ENCODE data around the gene RUNX2.

DNA sequence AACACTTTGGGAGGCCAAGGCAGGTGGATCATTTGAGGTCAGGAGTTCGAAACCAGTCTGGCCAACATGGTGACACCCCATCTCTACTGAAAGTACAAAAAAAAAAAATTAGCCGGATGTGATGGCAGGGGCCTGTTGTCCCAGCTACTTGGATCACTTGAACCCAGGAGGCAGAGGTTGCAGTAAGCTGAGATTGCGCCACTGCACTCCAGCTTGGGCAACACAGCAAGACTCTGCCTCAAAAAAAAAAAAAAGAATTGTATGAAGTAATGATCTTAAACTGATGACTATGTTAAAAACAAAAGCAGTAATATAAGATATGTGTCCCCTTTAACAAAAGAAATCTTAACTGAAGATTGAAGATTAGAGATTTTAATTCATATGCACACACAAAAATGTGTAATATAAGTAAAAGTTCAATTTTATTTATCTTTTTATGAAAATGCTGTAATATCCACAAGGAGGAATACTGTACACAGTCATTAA is 29.0 kb upstream of the RUNX2 start:
- TF ChIP-seq, protein P1, sequence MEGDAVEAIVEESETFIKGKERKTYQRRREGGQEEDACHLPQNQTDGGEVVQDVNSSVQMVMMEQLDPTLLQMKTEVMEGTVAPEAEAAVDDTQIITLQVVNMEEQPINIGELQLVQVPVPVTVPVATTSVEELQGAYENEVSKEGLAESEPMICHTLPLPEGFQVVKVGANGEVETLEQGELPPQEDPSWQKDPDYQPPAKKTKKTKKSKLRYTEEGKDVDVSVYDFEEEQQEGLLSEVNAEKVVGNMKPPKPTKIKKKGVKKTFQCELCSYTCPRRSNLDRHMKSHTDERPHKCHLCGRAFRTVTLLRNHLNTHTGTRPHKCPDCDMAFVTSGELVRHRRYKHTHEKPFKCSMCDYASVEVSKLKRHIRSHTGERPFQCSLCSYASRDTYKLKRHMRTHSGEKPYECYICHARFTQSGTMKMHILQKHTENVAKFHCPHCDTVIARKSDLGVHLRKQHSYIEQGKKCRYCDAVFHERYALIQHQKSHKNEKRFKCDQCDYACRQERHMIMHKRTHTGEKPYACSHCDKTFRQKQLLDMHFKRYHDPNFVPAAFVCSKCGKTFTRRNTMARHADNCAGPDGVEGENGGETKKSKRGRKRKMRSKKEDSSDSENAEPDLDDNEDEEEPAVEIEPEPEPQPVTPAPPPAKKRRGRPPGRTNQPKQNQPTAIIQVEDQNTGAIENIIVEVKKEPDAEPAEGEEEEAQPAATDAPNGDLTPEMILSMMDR (conservative IDR thresholded peaks at IDR 0.05; ENCODE audit: low read depth in 2 of 2): no peak
- TF ChIP-seq EZH2 (IDR thresholded peaks at IDR 0.05; ENCODE audit: low read depth, unreplicated experiment): no peak
- TF ChIP-seq, protein P2, sequence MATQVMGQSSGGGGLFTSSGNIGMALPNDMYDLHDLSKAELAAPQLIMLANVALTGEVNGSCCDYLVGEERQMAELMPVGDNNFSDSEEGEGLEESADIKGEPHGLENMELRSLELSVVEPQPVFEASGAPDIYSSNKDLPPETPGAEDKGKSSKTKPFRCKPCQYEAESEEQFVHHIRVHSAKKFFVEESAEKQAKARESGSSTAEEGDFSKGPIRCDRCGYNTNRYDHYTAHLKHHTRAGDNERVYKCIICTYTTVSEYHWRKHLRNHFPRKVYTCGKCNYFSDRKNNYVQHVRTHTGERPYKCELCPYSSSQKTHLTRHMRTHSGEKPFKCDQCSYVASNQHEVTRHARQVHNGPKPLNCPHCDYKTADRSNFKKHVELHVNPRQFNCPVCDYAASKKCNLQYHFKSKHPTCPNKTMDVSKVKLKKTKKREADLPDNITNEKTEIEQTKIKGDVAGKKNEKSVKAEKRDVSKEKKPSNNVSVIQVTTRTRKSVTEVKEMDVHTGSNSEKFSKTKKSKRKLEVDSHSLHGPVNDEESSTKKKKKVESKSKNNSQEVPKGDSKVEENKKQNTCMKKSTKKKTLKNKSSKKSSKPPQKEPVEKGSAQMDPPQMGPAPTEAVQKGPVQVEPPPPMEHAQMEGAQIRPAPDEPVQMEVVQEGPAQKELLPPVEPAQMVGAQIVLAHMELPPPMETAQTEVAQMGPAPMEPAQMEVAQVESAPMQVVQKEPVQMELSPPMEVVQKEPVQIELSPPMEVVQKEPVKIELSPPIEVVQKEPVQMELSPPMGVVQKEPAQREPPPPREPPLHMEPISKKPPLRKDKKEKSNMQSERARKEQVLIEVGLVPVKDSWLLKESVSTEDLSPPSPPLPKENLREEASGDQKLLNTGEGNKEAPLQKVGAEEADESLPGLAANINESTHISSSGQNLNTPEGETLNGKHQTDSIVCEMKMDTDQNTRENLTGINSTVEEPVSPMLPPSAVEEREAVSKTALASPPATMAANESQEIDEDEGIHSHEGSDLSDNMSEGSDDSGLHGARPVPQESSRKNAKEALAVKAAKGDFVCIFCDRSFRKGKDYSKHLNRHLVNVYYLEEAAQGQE (IDR thresholded peaks at IDR 0.05; ENCODE audit: unreplicated experiment): no peak
- no peak for TF ChIP-seq CREB1 (CRISPR knock-in tag; IDR thresholded peaks at IDR 0.05; ENCODE audit: low read depth)
